CD8-positive, alpha-beta memory T cell (primary cell): ENCODE data around the gene RNF213. TPM values are rescaled to one million over a fixed set of nuclear protein-coding genes. Genes with fewer than 3 reads are reported as not detected.
A peak's percentile ranks its signal among the peaks of the same experiment; 100 is the strongest.

Source experiments
- CTCF ChIA-PET: fragments of 350-600 bp; sonication (Branson Sonifier 250); formaldehyde crosslinking; loops from one replicate; lab custom pipeline; 2021; ENCODE audit warnings: antibody characterized with exemption; lab: Charles Lee
- POLR2A ChIA-PET: fragments of 350-600 bp; sonication (Branson Sonifier 250); formaldehyde crosslinking; loops from one replicate; lab custom pipeline; 2021; ENCODE audit warnings: antibody characterized with exemption; lab: Charles Lee
- DNase-seq, 5 donors: peaks; one replicate each; pipeline versions ENCODE4 v3.0.0 to v3.0.0-alpha.2; 2020 to 2022; ENCODE audit warnings: mixed read lengths in 1 of 5
- H3K27ac ChIP-seq: one replicate; pipeline ENCODE4 v1.7.0; 2013; ENCODE audit warnings: low read depth, mild to moderate bottlenecking, low read length, moderate library complexity
- H3K27me3 ChIP-seq: 2 replicates; pipeline ENCODE4 v1.7.0; 2013; ENCODE audit warnings: low read length, mild to moderate bottlenecking; ENCODE audit not compliant: insufficient read depth, poor library complexity, severe bottlenecking
- H3K36me3 ChIP-seq: 2 replicates; pipeline ENCODE4 v1.7.0; 2013; ENCODE audit warnings: mild to moderate bottlenecking, low read length, moderate library complexity; ENCODE audit not compliant: insufficient read depth
- H3K4me1 ChIP-seq: 2 replicates; pipeline ENCODE4 v1.7.0; 2013; ENCODE audit warnings: mild to moderate bottlenecking, low read length, moderate library complexity; ENCODE audit not compliant: insufficient read depth
- H3K4me3 ChIP-seq: 2 replicates; pipeline ENCODE4 v1.7.0; 2013; ENCODE audit warnings: mild to moderate bottlenecking, low read length
- H3K9me3 ChIP-seq: 2 replicates; pipeline ENCODE4 v1.7.0; 2013; ENCODE audit warnings: mild to moderate bottlenecking, low read length
- H3K27ac Mint-ChIP-seq, 8 donors: one replicate each; pipeline ENCODE4 v1.8.0; 2020 to 2021; ENCODE audit warnings: mixed read lengths in 8 of 8, mild to moderate bottlenecking in 6 of 8, inconsistent platforms in 3 of 8, moderate library complexity in 3 of 8
- H3K27me3 Mint-ChIP-seq, 2 donors: one replicate each; pipeline ENCODE4 v1.8.0; 2020 to 2021; ENCODE audit warnings: mixed read lengths in 2 of 2, mild to moderate bottlenecking in 1 of 2, moderate library complexity in 1 of 2
- H3K36me3 Mint-ChIP-seq, 3 donors: one replicate each; pipeline ENCODE4 v1.8.0; 2020 to 2021; ENCODE audit warnings: mixed read lengths in 3 of 3, inconsistent platforms in 1 of 3, mild to moderate bottlenecking in 1 of 3
- H3K4me1 Mint-ChIP-seq, 3 donors: one replicate each; pipeline ENCODE4 v1.8.0; 2020 to 2021; ENCODE audit warnings: mixed read lengths in 3 of 3, inconsistent platforms in 1 of 3, mild to moderate bottlenecking in 1 of 3
- H3K4me3 Mint-ChIP-seq, 7 donors: one replicate each; pipeline ENCODE4 v1.8.0; 2020 to 2021; ENCODE audit warnings: mixed read lengths in 7 of 7, mild to moderate bottlenecking in 6 of 7, moderate library complexity in 4 of 7, inconsistent platforms in 2 of 7
- H3K9me3 Mint-ChIP-seq, 5 donors: one replicate each; pipeline ENCODE4 v1.8.0; 2020 to 2022; ENCODE audit warnings: mixed read lengths in 5 of 5, mild to moderate bottlenecking in 3 of 5, moderate library complexity in 2 of 5, inconsistent platforms in 1 of 5
- polyA plus RNA-seq: library from polyadenylated mRNA; unstranded; fragments of 300-500 nt; fragmentation: Illumina TruSeq; gene quantifications from one replicate; pipeline ENCODE4 v1.2.3, GENCODE V29; 2021
- total RNA-seq, 2 experiments: library from RNA; stranded (reverse); gene quantifications; one replicate each; pipeline ENCODE4 v1.2.3, GENCODE V29; 2021

The RNF213 gene
- total RNA-seq: 100 to 1,000 TPM; 184 to 185 TPM
- polyA plus RNA-seq: 75.7 TPM

GRCh38 chr17:80260791-80261158 is at the start of gene RNF213:
RNF213 (plus strand) TSS chr17:80260852; CDS start chr17:80263682, 2,830 bp downstream.
- Mint-ChIP-seq H3K36me3 (peaks cover 2 to 18% (median 6%) of the 10 kb centered on the region in 3 donors), H3K27me3 (peaks cover 0 to 8% of the 10 kb centered on the region in 2 donors), H3K27ac (peak within 1 kb of the TSS; percentile 93 to 99 (median 97)), H3K4me1 (peaks cover 45 to 62% (median 49%) of the 10 kb centered on the region in 3 donors), H3K9me3 (no peaks in the 10 kb centered on the region), H3K4me3 (peak within 1 kb of the TSS; percentile 89 to 99 (median 93))
- ChIA-PET POLR2A (interaction anchor here (0.7 kb wide), 1 partner anchor 28 kb away, joined by 3 read pairs; no protein-coding TSS in a partner anchor), CTCF (no interaction called here)
- peaks cover 34% of the 10 kb centered on the region for H3K4me1 ChIP-seq
- peak within 1 kb of the TSS; percentile 89 for H3K27ac ChIP-seq
- H3K36me3 ChIP-seq: no peaks in the 10 kb centered on the region
- peak within 1 kb of the TSS; percentile 98 for H3K4me3 ChIP-seq
- H3K9me3 ChIP-seq: no peaks in the 10 kb centered on the region
- H3K27me3 ChIP-seq: no peaks in the 10 kb centered on the region
- peak; percentile 48 to 78 (median 65) for DNase-seq

- no peak overlapping the region for H3K27ac Mint-ChIP-seq
- no peaks in the 10 kb centered on the region for H3K9me3 ChIP-seq
- POLR2A ChIA-PET: interaction anchor here (1.0 kb wide), 1 partner anchor 26 kb away, joined by 3 read pairs; no protein-coding TSS in a partner anchor
- peaks cover 0 to 76% (median 10%) of the 10 kb centered on the region in 3 donors for H3K36me3 Mint-ChIP-seq
- CTCF ChIA-PET: interaction anchor here (0.9 to 1.7 kb wide), 3 partner anchors 16 to 111 kb away, joined by 3 to 5 read pairs (median 4); partner anchors contain the start of gene GAA
- no peak overlapping the region for H3K4me3 Mint-ChIP-seq
- H3K36me3 ChIP-seq: peaks cover 13% of the 10 kb centered on the region
- H3K27me3 ChIP-seq: no peaks in the 10 kb centered on the region
- DNase-seq: no peak
- H3K27ac ChIP-seq: no peak overlapping the region
- no peaks in the 10 kb centered on the region for H3K27me3 Mint-ChIP-seq
- peaks cover under 1% of the 10 kb centered on the region for H3K4me1 ChIP-seq
- H3K9me3 Mint-ChIP-seq: no peaks in the 10 kb centered on the region
- H3K4me1 Mint-ChIP-seq: peaks cover 5 to 11% (median 7%) of the 10 kb centered on the region in 3 donors
- no peak overlapping the region for H3K4me3 ChIP-seq
Measured at GRCh38 chr17:80212109-80212508, 48.5 kb upstream of the RNF213 start.

- ChIA-PET POLR2A (interaction anchor here (1.0 kb wide), 1 partner anchor 25 kb away, joined by 3 read pairs; no protein-coding TSS in a partner anchor), CTCF (interaction anchor here (0.9 to 1.2 kb wide), 2 partner anchors 16 to 112 kb away, joined by 3 to 4 read pairs; partner anchors contain the start of gene GAA)
- Histone ChIP-seq H3K27me3 (no peaks in the 10 kb centered on the region), H3K4me3 (no peak overlapping the region), H3K4me1 (peaks cover 5% of the 10 kb centered on the region), H3K27ac (no peak overlapping the region), H3K9me3 (no peaks in the 10 kb centered on the region), H3K36me3 (peaks cover 13% of the 10 kb centered on the region)
- H3K27ac Mint-ChIP-seq: no peak overlapping the region
- no peak overlapping the region for H3K4me3 Mint-ChIP-seq
- H3K9me3 Mint-ChIP-seq: no peaks in the 10 kb centered on the region
- peaks cover 0 to 78% (median 14%) of the 10 kb centered on the region in 3 donors for H3K36me3 Mint-ChIP-seq
- no peaks in the 10 kb centered on the region for H3K27me3 Mint-ChIP-seq
- DNase-seq: no peak
- H3K4me1 Mint-ChIP-seq: peaks cover 9 to 16% (median 11%) of the 10 kb centered on the region in 3 donors
Measured at GRCh38 chr17:80212511-80212910, 48.1 kb upstream of the RNF213 start.

GRCh38 chr17:80212962-80213642 is 47.5 kb upstream of the RNF213 start:
- Histone ChIP-seq H3K4me3 (no peak overlapping the region), H3K27ac (no peak overlapping the region), H3K4me1 (peaks cover 11% of the 10 kb centered on the region), H3K36me3 (peaks cover 13% of the 10 kb centered on the region), H3K9me3 (no peaks in the 10 kb centered on the region), H3K27me3 (no peaks in the 10 kb centered on the region)
- no peak for DNase-seq
- H3K4me3 Mint-ChIP-seq: no peak overlapping the region
- no peaks in the 10 kb centered on the region for H3K27me3 Mint-ChIP-seq
- POLR2A ChIA-PET: no interaction called here
- H3K4me1 Mint-ChIP-seq: peaks cover 15 to 21% (median 15%) of the 10 kb centered on the region in 3 donors
- H3K36me3 Mint-ChIP-seq: peaks cover 0 to 81% (median 17%) of the 10 kb centered on the region in 3 donors
- CTCF ChIA-PET: no interaction called here
- H3K27ac Mint-ChIP-seq: peak overlapping the region in 1 of 8 donors; percentile 46
- no peaks in the 10 kb centered on the region for H3K9me3 Mint-ChIP-seq

- peaks cover 20 to 26% (median 20%) of the 10 kb centered on the region in 3 donors for H3K4me1 Mint-ChIP-seq
- no peak overlapping the region for H3K27ac Mint-ChIP-seq
- no peak for DNase-seq
- H3K4me3 Mint-ChIP-seq: no peak overlapping the region
- H3K36me3 ChIP-seq: peaks cover 13% of the 10 kb centered on the region
- H3K27ac ChIP-seq: no peak overlapping the region
- no peaks in the 10 kb centered on the region for H3K9me3 Mint-ChIP-seq
- no peak overlapping the region for H3K4me3 ChIP-seq
- no peaks in the 10 kb centered on the region for H3K9me3 ChIP-seq
- H3K27me3 Mint-ChIP-seq: no peaks in the 10 kb centered on the region
- CTCF ChIA-PET: no interaction called here
- peaks cover 0 to 80% (median 17%) of the 10 kb centered on the region in 3 donors for H3K36me3 Mint-ChIP-seq
- H3K4me1 ChIP-seq: peaks cover 16% of the 10 kb centered on the region
- no peaks in the 10 kb centered on the region for H3K27me3 ChIP-seq
- POLR2A ChIA-PET: no interaction called here
Measured at GRCh38 chr17:80213643-80213975, 47.0 kb upstream of the RNF213 start.

GRCh38 chr17:80214012-80214877 is 46.4 kb upstream of the RNF213 start:
- H3K27me3 Mint-ChIP-seq: no peaks in the 10 kb centered on the region
- ChIA-PET POLR2A (no interaction called here), CTCF (no interaction called here)
- no peaks in the 10 kb centered on the region for H3K9me3 Mint-ChIP-seq
- no peak overlapping the region for H3K4me3 Mint-ChIP-seq
- Histone ChIP-seq H3K4me1 (peaks cover 22% of the 10 kb centered on the region), H3K27me3 (no peaks in the 10 kb centered on the region), H3K27ac (no peak overlapping the region), H3K36me3 (peaks cover 13% of the 10 kb centered on the region), H3K4me3 (no peak overlapping the region), H3K9me3 (no peaks in the 10 kb centered on the region)
- H3K27ac Mint-ChIP-seq: no peak overlapping the region
- H3K36me3 Mint-ChIP-seq: peaks cover 0 to 79% (median 17%) of the 10 kb centered on the region in 3 donors
- H3K4me1 Mint-ChIP-seq: peaks cover 25 to 33% (median 26%) of the 10 kb centered on the region in 3 donors
- no peak for DNase-seq

GRCh38 chr17:80214878-80215210 is 45.8 kb upstream of the RNF213 start:
- DNase-seq: no peak
- no peak overlapping the region for H3K27ac Mint-ChIP-seq
- POLR2A ChIA-PET: no interaction called here

More at GRCh38 chr17:80214878-80215210, 45.8 kb upstream of the RNF213 start:
- Histone ChIP-seq H3K27me3 (no peaks in the 10 kb centered on the region), H3K27ac (no peak overlapping the region), H3K4me1 (peaks cover 24% of the 10 kb centered on the region), H3K4me3 (no peak overlapping the region), H3K9me3 (no peaks in the 10 kb centered on the region), H3K36me3 (peaks cover 13% of the 10 kb centered on the region)
- CTCF ChIA-PET: no interaction called here
- no peaks in the 10 kb centered on the region for H3K27me3 Mint-ChIP-seq
- peaks cover 30 to 37% (median 31%) of the 10 kb centered on the region in 3 donors for H3K4me1 Mint-ChIP-seq
- peaks cover 0 to 79% (median 17%) of the 10 kb centered on the region in 3 donors for H3K36me3 Mint-ChIP-seq
- no peak overlapping the region for H3K4me3 Mint-ChIP-seq
- no peaks in the 10 kb centered on the region for H3K9me3 Mint-ChIP-seq
